GM13977 (cell line): ENCODE measurements around the gene HORMAD2.
"Not testable (repeated sequence)": the region's sequence is repeated elsewhere in the genome, so short reads cannot be mapped to it uniquely, and the experiment has no call there.

Experiments used
- DNase-seq: peaks from one replicate; pipeline ENCODE4 v3.0.0; 2012; ENCODE audit warnings: low spot score
- CTCF ChIP-seq: IDR thresholded peaks from 2 replicates; pipeline ENCODE4 v1.5.1; 2012; ENCODE audit warnings: mild to moderate bottlenecking, control low read depth; ENCODE audit not compliant: insufficient read depth; ENCODE audit errors: extremely low read depth, missing control alignments
- in situ Hi-C: fragments of 300-500 bp; cut with MboI; formaldehyde crosslinking; loops from one replicate; pipeline ENCODE4 v1.12.0; 2022; ENCODE audit warnings: low sequenced_read_pairs, low pct_unique_long_range_greater_than_20kb, mixed read lengths, inconsistent platforms; ENCODE audit not compliant: unreplicated experiment

Gene HORMAD2

GRCh38 chr22:30078320-30079311 lies 1.6 kb upstream of the HORMAD2 start:
- TF ChIP-seq CTCF: no peak
- DNase-seq: peak; percentile 68

DNA sequence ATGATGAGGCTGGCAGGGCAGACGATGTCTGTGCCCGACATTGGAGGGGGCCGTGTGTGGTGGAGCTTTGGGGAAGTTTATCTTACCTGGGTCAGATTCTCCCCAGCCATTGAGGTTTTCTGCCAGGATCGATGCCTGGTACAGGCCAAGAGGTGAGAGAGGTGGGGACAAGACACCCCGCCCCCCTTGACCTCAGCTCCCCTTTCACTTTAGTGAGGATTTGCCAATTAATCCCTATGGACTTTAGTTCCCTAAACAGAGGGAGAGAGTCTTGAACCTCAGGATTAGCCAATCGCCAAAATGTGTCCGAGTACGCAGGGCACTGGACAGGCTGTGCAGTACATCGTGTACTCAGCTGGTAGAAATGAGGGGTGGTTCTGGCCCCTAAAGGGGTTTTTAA lies 541 bp downstream of the HORMAD2 start:
- DNase-seq: no peak
- in situ Hi-C loops: no loop called here
- no peak for TF ChIP-seq CTCF

More at GRCh38 chr22:30078320-30079311, 1.6 kb upstream of the HORMAD2 start:
- in situ Hi-C loops: no loop called here

- in situ Hi-C loops: no loop called here
These were observed 6.2 kb downstream of the HORMAD2 start for GRCh38 chr22:30086496-30086895.

GRCh38 chr22:30087037-30087436 lies 6.8 kb downstream of the HORMAD2 start:
- DNase-seq, in situ Hi-C loops: not testable (repeated sequence)

More at GRCh38 chr22:30086496-30086895, 6.2 kb downstream of the HORMAD2 start:
- TF ChIP-seq CTCF: no peak
- DNase-seq: no peak

DNA sequence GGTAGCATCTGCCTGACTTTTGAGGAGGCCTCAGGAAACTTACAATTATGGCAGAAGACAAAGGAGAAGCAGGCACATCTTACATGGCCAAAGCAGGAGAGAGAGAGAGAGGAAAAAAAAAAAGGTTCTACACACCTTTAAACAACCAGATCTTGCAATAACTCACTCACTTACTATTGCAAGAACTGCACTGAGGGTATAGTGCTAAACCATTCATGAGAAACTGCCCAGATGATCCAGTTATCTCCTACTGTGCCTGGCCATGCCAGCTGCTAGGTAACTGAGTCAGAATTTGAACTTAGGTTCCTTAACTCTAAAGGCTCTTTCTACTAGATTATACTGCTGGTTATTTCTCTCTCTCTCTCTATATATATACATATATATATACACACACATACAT lies 7.3 kb downstream of the HORMAD2 start:
- TF ChIP-seq CTCF: no peak
- no peak for DNase-seq
- in situ Hi-C loops: no loop called here

GRCh38 chr22:30088468-30088867 lies 8.2 kb downstream of the HORMAD2 start:
- in situ Hi-C loops: no loop called here
- TF ChIP-seq CTCF: no peak
- DNase-seq: no peak

- in situ Hi-C loops: no loop called here
- no peak for DNase-seq
- no peak for TF ChIP-seq CTCF
These were observed 9.4 kb downstream of the HORMAD2 start for GRCh38 chr22:30089655-30089974.
